ENCODE data around the gene CYP3A5.
"Not testable (repeated sequence)": the region's sequence is repeated elsewhere in the genome, so short reads cannot be mapped to it uniquely, and the experiment has no call there.

Gene CYP3A5

DNA sequence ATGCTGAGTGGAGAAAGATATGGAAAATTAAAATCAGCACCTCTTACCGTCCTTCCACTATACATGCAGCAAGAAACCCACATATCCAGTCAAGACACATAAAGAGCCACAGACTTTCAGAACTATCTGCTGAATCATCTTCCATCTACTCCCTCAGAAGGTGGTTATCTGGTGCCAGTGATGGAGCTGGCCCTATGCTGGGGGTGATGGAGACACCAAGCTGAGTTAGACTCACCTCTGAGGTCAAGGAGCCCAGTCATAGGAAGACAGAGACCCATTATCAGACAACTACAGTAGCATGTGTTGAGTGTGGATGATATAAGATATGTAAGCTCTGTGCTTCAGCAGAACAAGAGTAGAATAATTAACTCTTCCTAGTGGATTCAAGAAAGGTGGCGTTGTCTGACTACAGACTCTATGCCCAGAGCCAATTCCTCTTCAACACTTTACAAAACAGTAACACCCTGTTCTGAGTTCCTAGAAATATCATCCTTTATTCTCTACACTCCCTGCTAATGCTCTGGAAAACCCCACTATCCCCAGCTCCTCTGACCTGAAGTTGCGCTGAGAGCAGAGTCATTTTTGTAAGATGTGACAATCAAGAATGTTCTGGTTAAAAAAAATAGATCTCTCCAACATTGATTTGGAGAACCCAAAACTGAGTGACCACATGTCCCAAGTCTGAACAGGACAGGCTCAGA is 14.3 kb downstream of the CYP3A5 start:
- H3K9me3 ChIP-seq (ENCODE audit: control insufficient read depth, low read length), result no peaks in the 10 kb centered on the region
- 94 to 95% methylated on average over 3 of the region's 3 CpGs for WGBS, 2 experiments

DNA sequence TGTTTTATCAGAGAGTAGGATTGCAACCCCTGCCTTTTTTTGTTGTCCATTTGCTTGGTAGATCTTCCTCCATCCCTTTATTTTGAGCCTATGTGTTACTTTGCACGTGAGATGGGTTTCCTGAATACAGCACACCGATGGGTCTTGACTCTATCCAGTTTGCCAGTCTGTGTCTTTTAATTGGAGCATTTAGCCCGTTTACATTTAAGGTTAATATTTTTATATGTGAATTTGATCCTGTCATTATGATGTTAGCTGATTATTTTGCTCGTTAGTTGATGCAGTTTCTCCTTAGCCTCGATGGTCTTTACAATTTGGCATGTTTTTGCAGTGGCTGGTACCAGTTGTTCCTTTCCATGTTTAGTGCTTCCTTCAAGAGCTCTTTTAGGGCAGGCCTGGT is 21.9 kb downstream of the CYP3A5 start:
- 89 to 92% methylated on average over 3 to 5 of the region's 5 CpGs for WGBS, 2 experiments
- H3K4me1 ChIP-seq (ENCODE audit: control insufficient read depth, insufficient read depth, low read length); H3K36me3 ChIP-seq (ENCODE audit: control insufficient read depth, insufficient read depth, low read length); H3K27me3 ChIP-seq (ENCODE audit: control insufficient read depth, insufficient read depth, low read length, poor library complexity, severe bottlenecking); H3K27ac ChIP-seq (ENCODE audit: insufficient read depth, low read depth, low read length, poor library complexity, severe bottlenecking); H3K9me3 ChIP-seq (ENCODE audit: control insufficient read depth, low read length); H3K4me3 ChIP-seq (ENCODE audit: insufficient read depth, low read depth, low read length): not testable (repeated sequence)

More for the DNA sequence above, 14.3 kb downstream of the CYP3A5 start:
- H3K4me3 ChIP-seq (ENCODE audit: insufficient read depth, low read depth, low read length), result no peak overlapping the region
- no peaks in the 10 kb centered on the region for H3K27me3 ChIP-seq (ENCODE audit: control insufficient read depth, insufficient read depth, low read length, poor library complexity, severe bottlenecking)
- H3K27ac ChIP-seq (ENCODE audit: insufficient read depth, low read depth, low read length, poor library complexity, severe bottlenecking), result no peak overlapping the region
- H3K4me1 ChIP-seq (ENCODE audit: control insufficient read depth, insufficient read depth, low read length), result no peaks in the 10 kb centered on the region
- no peaks in the 10 kb centered on the region for H3K36me3 ChIP-seq (ENCODE audit: control insufficient read depth, insufficient read depth, low read length)

DNA sequence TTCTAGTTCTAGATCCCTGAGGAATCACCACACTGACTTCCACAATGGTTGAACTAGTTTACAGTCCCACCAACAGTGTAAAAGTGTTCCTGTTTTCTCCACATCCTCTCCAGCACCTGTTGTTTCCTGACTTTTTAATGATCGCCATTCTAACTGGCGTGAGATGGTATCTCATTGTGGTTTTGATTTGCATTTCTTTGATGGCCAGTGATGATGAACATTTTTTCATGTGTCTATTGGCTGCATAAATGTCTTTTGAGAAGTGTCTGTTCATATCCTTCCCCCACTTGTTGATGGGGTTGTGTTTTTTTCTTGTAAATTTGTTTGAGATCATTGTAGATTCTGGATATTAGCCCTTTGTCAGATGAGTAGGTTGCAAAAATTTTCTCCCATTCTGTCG is 25.2 kb downstream of the CYP3A5 start:
- 91 to 97% methylated on average over 1 to 3 of the region's 3 CpGs for whole genome bisulfite sequencing, 2 experiments
- not testable (repeated sequence) for H3K27me3 ChIP-seq (ENCODE audit: control insufficient read depth, insufficient read depth, low read length, poor library complexity, severe bottlenecking); H3K9me3 ChIP-seq (ENCODE audit: control insufficient read depth, low read length); H3K27ac ChIP-seq (ENCODE audit: insufficient read depth, low read depth, low read length, poor library complexity, severe bottlenecking); H3K4me1 ChIP-seq (ENCODE audit: control insufficient read depth, insufficient read depth, low read length); H3K4me3 ChIP-seq (ENCODE audit: insufficient read depth, low read depth, low read length); H3K36me3 ChIP-seq (ENCODE audit: control insufficient read depth, insufficient read depth, low read length)

DNA sequence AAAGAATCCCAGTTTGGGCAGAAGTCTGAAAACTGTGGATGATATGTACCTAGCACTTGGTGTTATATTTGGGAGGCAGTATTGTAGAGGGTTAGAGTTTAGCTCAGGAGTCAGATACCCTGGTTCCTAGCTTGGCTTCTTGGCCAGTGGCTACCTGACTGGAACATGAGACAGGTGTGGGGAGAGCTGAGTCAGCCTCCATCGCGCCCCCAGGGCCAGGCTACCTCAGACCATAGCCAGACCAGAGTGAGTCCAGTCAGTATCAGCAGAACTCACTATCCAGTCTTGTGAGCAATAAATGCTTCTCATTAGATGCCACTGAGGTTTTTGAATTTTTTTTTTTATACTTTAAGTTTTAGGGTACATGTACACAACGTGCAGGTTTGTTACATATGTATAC is 26.0 kb downstream of the CYP3A5 start:
- H3K4me1 ChIP-seq (ENCODE audit: control insufficient read depth, insufficient read depth, low read length), result no peaks in the 10 kb centered on the region
- H3K4me3 ChIP-seq (ENCODE audit: insufficient read depth, low read depth, low read length), result no peak overlapping the region
- H3K9me3 ChIP-seq (ENCODE audit: control insufficient read depth, low read length), result no peaks in the 10 kb centered on the region
- no peak overlapping the region for H3K27ac ChIP-seq (ENCODE audit: insufficient read depth, low read depth, low read length, poor library complexity, severe bottlenecking)
- H3K36me3 ChIP-seq (ENCODE audit: control insufficient read depth, insufficient read depth, low read length), result no peaks in the 10 kb centered on the region
- no peaks in the 10 kb centered on the region for H3K27me3 ChIP-seq (ENCODE audit: control insufficient read depth, insufficient read depth, low read length, poor library complexity, severe bottlenecking)
- WGBS, 2 experiments, result 98 to 99% methylated on average over 3 of the region's 3 CpGs

DNA sequence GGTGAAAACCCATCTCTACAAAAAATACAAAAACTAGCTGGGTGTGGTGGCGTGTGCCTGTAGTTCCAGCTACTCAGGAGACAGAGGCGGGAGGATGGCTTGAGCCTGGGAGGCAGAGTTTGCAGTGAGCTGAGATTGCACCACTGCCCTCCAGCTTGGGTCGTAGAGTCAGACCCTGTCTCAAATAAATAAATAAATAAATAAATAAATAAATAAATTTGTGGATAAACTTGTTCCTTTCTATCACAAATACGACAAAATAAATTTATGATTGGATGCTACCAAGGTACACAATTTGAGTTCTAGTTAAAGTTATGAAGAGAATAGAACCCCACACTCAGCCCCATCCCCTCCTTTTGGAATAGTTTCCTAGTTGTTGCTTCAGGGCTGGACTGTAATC is 26.5 kb downstream of the CYP3A5 start:
- H3K4me3 ChIP-seq (ENCODE audit: insufficient read depth, low read depth, low read length); H3K9me3 ChIP-seq (ENCODE audit: control insufficient read depth, low read length); H3K36me3 ChIP-seq (ENCODE audit: control insufficient read depth, insufficient read depth, low read length); H3K4me1 ChIP-seq (ENCODE audit: control insufficient read depth, insufficient read depth, low read length); H3K27me3 ChIP-seq (ENCODE audit: control insufficient read depth, insufficient read depth, low read length, poor library complexity, severe bottlenecking); H3K27ac ChIP-seq (ENCODE audit: insufficient read depth, low read depth, low read length, poor library complexity, severe bottlenecking): not testable (repeated sequence)
- 90% methylated on average over 2 to 3 of the region's 4 CpGs for WGBS, 2 experiments

DNA sequence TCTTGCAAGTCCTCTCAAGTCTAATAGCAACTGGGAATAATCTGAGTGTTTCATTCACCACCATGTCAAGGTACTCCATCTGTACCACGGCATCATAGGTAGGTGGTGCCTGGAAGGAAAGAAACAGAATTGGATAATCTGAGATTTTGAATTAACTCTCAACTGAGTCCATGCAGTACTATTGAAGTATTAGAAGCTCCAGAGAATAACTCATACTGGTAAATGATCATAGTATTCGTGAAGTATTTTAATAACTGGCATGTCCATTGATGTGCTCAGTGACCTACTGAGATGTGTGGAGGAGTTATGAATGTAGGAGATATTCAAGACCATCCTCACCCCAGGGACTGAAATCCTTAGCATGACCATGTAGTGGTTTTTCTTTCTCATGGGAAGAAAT is 27.1 kb downstream of the CYP3A5 start:
- H3K36me3 ChIP-seq (ENCODE audit: control insufficient read depth, insufficient read depth, low read length), result no peaks in the 10 kb centered on the region
- H3K27me3 ChIP-seq (ENCODE audit: control insufficient read depth, insufficient read depth, low read length, poor library complexity, severe bottlenecking), result no peaks in the 10 kb centered on the region
- no peaks in the 10 kb centered on the region for H3K4me1 ChIP-seq (ENCODE audit: control insufficient read depth, insufficient read depth, low read length)
- no peaks in the 10 kb centered on the region for H3K9me3 ChIP-seq (ENCODE audit: control insufficient read depth, low read length)
- no peak overlapping the region for H3K27ac ChIP-seq (ENCODE audit: insufficient read depth, low read depth, low read length, poor library complexity, severe bottlenecking)
- no peak overlapping the region for H3K4me3 ChIP-seq (ENCODE audit: insufficient read depth, low read depth, low read length)
- WGBS, 2 experiments, result 90 to 94% methylated on average over 2 of the region's 2 CpGs

DNA sequence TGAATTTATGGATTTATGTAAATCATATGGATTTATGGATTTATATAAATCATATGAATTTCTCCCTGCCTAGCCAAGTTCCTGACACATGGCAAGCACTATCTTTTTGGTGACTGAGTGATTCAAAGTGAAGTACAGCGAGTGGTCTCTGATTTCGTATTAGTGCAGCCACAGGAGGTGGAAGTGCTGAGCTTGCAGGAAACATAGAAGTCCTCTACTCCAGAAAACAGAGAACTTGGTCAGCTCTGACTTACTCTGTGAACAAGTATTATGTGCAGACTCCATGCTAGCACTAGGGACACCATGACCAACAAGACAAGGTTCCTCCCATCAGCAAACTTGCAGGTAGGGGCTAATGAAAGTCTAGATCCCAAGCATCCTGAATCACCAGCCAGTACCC is 28.5 kb downstream of the CYP3A5 start:
- WGBS, 2 experiments, result 95 to 97% methylated on average over 2 of the region's 2 CpGs
- Histone ChIP-seq H3K9me3 (ENCODE audit: control insufficient read depth, low read length) (no peaks in the 10 kb centered on the region), H3K27ac (ENCODE audit: insufficient read depth, low read depth, low read length, poor library complexity, severe bottlenecking) (no peak overlapping the region), H3K4me3 (ENCODE audit: insufficient read depth, low read depth, low read length) (no peak overlapping the region), H3K4me1 (ENCODE audit: control insufficient read depth, insufficient read depth, low read length) (no peaks in the 10 kb centered on the region), H3K36me3 (ENCODE audit: control insufficient read depth, insufficient read depth, low read length) (no peaks in the 10 kb centered on the region), H3K27me3 (ENCODE audit: control insufficient read depth, insufficient read depth, low read length, poor library complexity, severe bottlenecking) (no peaks in the 10 kb centered on the region)

DNA sequence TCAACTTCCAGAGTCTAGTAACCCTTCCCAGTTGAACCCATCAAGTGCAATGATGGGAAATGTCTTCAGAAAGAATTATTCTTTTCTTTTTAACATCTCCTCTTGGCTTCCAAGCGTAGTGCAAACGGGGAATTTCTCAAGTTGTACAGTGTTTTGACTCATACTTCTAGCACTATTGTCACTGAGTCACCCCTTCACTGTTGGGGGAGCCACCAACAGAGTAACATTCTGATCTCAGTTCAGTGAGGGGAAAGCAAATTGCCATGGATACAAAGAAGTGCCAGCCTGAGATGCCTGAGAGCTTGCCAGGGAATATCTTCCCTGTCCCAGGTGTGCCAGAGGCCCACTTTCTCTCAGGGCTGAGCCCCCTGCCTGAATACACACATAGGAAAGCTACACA is 31.0 kb downstream of the CYP3A5 start:
- Histone ChIP-seq H3K4me1 (ENCODE audit: control insufficient read depth, insufficient read depth, low read length) (no peaks in the 10 kb centered on the region), H3K9me3 (ENCODE audit: control insufficient read depth, low read length) (no peaks in the 10 kb centered on the region), H3K4me3 (ENCODE audit: insufficient read depth, low read depth, low read length) (no peak overlapping the region), H3K27me3 (ENCODE audit: control insufficient read depth, insufficient read depth, low read length, poor library complexity, severe bottlenecking) (no peaks in the 10 kb centered on the region), H3K36me3 (ENCODE audit: control insufficient read depth, insufficient read depth, low read length) (no peaks in the 10 kb centered on the region), H3K27ac (ENCODE audit: insufficient read depth, low read depth, low read length, poor library complexity, severe bottlenecking) (no peak overlapping the region)
- 89 to 93% methylated on average over 2 of the region's 2 CpGs for WGBS, 2 experiments

DNA sequence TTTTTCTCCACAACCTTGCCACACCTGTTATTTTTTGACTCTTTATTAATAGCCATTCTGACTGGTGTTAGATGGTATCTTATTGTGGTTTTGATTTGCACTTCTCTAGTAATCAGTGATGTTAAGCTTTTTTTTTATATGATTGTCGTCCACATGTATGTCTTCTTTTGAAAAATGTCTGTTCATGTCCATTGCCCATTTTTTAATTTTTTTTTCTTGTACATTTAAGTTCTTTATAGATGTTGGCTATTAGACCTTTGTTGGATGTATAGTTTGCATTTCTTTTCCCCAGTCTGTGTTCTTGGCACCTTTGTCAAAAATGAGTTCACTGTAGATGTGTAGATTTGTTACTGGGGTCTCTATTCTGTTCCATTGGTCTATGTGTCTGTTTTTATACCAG is 34.2 kb downstream of the CYP3A5 start:
- WGBS, 2 experiments, result 78% methylated on average over 1 of the region's 1 CpG; no CpG with 5 or more reads in 1 of the 2 experiments
- Histone ChIP-seq H3K27ac (ENCODE audit: insufficient read depth, low read depth, low read length, poor library complexity, severe bottlenecking) (no peak overlapping the region), H3K27me3 (ENCODE audit: control insufficient read depth, insufficient read depth, low read length, poor library complexity, severe bottlenecking) (no peaks in the 10 kb centered on the region), H3K36me3 (ENCODE audit: control insufficient read depth, insufficient read depth, low read length) (no peaks in the 10 kb centered on the region), H3K9me3 (ENCODE audit: control insufficient read depth, low read length) (no peaks in the 10 kb centered on the region), H3K4me3 (ENCODE audit: insufficient read depth, low read depth, low read length) (no peak overlapping the region), H3K4me1 (ENCODE audit: control insufficient read depth, insufficient read depth, low read length) (no peaks in the 10 kb centered on the region)

DNA sequence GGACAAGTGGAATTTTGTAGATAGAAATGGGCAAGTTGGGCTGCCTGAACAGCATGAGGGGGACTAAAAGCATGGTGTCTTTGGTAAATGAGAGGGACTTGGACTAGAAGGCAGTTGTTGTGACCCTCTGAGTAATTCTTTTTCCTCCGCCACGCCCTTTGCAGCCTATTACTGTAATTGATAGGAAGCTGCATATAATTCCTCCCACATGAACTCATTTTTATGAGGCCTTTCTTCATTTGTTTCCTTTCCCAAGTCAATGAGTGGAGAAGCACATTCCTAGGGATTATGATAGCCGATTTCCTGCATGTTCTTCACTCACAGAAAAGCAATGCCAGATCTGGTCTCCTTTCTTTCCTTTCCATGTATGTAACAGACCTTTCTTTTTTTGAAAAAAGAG is 35.4 kb downstream of the CYP3A5 start:
- Histone ChIP-seq H3K4me1 (ENCODE audit: control insufficient read depth, insufficient read depth, low read length) (no peaks in the 10 kb centered on the region), H3K27ac (ENCODE audit: insufficient read depth, low read depth, low read length, poor library complexity, severe bottlenecking) (no peak overlapping the region), H3K27me3 (ENCODE audit: control insufficient read depth, insufficient read depth, low read length, poor library complexity, severe bottlenecking) (no peaks in the 10 kb centered on the region), H3K4me3 (ENCODE audit: insufficient read depth, low read depth, low read length) (no peak overlapping the region), H3K36me3 (ENCODE audit: control insufficient read depth, insufficient read depth, low read length) (no peaks in the 10 kb centered on the region), H3K9me3 (ENCODE audit: control insufficient read depth, low read length) (no peaks in the 10 kb centered on the region)
- WGBS, 2 experiments, result 93 to 94% methylated on average over 3 of the region's 3 CpGs

DNA sequence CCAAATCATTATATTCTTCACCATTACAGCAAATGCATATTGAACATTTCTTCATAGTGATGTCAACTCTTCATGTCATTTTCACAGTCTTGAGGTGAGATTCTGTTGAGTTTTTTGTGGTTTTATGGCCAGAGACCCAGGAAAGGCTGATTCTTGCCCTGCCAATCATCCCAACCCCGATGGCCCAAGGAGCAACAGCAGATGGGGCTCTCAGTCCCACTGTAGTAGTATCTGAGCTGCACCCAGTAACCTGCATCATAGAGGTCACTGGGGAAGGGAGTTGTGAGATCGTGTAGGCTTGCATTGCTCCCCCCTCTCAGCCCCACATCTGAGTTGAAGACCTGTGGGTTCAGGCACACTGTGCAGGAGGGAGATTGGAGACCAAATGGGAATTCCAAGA is 36.3 kb downstream of the CYP3A5 start:
- Histone ChIP-seq H3K36me3 (ENCODE audit: control insufficient read depth, insufficient read depth, low read length) (no peaks in the 10 kb centered on the region), H3K4me1 (ENCODE audit: control insufficient read depth, insufficient read depth, low read length) (no peaks in the 10 kb centered on the region), H3K27me3 (ENCODE audit: control insufficient read depth, insufficient read depth, low read length, poor library complexity, severe bottlenecking) (no peaks in the 10 kb centered on the region), H3K9me3 (ENCODE audit: control insufficient read depth, low read length) (no peaks in the 10 kb centered on the region), H3K27ac (ENCODE audit: insufficient read depth, low read depth, low read length, poor library complexity, severe bottlenecking) (no peak overlapping the region), H3K4me3 (ENCODE audit: insufficient read depth, low read depth, low read length) (no peak overlapping the region)
- 93 to 98% methylated on average over 2 of the region's 2 CpGs for WGBS, 2 experiments

Data from ectodermal cell (in vitro differentiated cells).